Transverse colon (tissue), 4 donors: ENCODE data around the gene BCORL1.

Experiments used
- POLR2A ChIP-seq: fragments of 450-650 bp; IDR thresholded peaks from one replicate; pipeline ENCODE4 v1.6.1; 2016; ENCODE audit warnings: antibody characterized with exemption, mild to moderate bottlenecking, moderate library complexity
- POLR2AphosphoS5 ChIP-seq, 3 donors: sonication (generic); formaldehyde crosslinking; IDR thresholded peaks; one replicate each; pipeline ENCODE4 v1.6.1; 2016; ENCODE audit warnings: antibody characterized with exemption in 3 of 3
- TF ChIP-seq, protein P1 (sequence below), 5 experiments: fragments of 200-600 bp in 3 of 5; fragments of 450-650 bp in 2 of 5; sonication (generic) in 3 of 5; IDR thresholded peaks; 1 replicate in 2 of 5; 2 replicates in 3 of 5; pipeline ENCODE4 v1.5.1; 2016 to 2017; ENCODE audit warnings: antibody characterized with exemption in 5 of 5, inconsistent platforms in 3 of 5, mild to moderate bottlenecking in 2 of 5, moderate library complexity in 1 of 5

DNA sequence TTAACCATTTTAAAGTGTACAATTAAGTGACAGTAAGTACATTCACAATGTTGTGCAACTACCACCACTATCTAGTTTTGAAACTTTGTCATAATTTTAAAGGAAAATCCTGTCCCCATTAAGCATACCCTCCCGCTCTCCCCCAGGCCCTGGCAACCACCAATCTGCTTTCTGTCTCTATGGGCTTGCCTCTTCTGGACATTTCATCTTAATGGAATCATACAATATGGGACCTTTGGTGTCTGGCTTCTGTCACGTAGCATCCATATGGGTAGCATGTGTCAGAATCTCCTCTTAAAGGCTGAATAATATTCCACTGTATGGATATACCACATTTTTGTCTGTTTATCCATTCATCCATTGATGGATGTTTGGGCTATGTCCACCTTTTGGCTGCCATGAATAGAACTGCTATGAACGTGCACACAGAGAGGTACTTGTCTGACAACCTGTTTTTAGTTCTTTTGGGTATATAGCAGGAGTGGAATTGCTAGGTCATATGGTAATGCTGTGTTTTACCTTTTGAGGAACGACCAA lies 66.3 kb downstream of the BCORL1 start:
- TF ChIP-seq, protein P1, sequence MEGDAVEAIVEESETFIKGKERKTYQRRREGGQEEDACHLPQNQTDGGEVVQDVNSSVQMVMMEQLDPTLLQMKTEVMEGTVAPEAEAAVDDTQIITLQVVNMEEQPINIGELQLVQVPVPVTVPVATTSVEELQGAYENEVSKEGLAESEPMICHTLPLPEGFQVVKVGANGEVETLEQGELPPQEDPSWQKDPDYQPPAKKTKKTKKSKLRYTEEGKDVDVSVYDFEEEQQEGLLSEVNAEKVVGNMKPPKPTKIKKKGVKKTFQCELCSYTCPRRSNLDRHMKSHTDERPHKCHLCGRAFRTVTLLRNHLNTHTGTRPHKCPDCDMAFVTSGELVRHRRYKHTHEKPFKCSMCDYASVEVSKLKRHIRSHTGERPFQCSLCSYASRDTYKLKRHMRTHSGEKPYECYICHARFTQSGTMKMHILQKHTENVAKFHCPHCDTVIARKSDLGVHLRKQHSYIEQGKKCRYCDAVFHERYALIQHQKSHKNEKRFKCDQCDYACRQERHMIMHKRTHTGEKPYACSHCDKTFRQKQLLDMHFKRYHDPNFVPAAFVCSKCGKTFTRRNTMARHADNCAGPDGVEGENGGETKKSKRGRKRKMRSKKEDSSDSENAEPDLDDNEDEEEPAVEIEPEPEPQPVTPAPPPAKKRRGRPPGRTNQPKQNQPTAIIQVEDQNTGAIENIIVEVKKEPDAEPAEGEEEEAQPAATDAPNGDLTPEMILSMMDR (IDR thresholded peaks at IDR 0.05) = no peak
- no peak for TF ChIP-seq POLR2A
- no peak for TF ChIP-seq POLR2AphosphoS5 (IDR thresholded peaks at IDR 0.05)
